Thyroid gland (tissue), 4 donors: ENCODE data around the gene ETV2.

Experiments used
- POLR2A ChIP-seq, 2 donors: fragments of 450-650 bp; IDR thresholded peaks; one replicate each; pipeline ENCODE4 v1.6.1; 2017; ENCODE audit warnings: antibody characterized with exemption in 2 of 2, mild to moderate bottlenecking in 2 of 2, moderate library complexity in 1 of 2
- TF ChIP-seq, protein P1 (sequence below), 6 experiments: fragments of 200-600 bp in 3 of 6; fragments of 450-650 bp in 3 of 6; sonication (generic) in 3 of 6; IDR thresholded peaks; one replicate each; pipeline ENCODE4 v1.5.1; 2016 to 2019; ENCODE audit warnings: antibody characterized with exemption in 6 of 6, mild to moderate bottlenecking in 2 of 6, inconsistent platforms in 1 of 6, moderate library complexity in 1 of 6

DNA sequence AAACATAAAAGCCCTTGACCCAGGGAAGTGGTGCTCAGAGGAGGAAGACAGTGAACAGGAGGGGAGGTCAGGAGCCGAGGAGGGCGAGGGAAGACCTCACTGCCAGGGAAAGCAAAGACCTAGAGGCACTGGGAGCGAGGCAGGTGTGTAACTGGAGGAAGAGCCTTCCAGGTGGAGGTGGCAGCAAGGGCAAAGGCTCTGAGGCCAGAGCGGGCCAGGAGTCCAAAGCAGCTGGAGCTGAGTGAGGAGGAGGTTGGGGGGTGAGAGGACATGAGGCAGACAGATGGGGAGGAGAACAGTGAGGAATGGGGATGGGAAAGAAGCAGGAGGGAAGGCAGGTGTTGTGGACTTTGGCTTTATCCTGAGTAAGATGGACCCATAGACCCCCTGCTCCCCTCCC is 28.4 kb downstream of the ETV2 start:
- TF ChIP-seq, protein P1, sequence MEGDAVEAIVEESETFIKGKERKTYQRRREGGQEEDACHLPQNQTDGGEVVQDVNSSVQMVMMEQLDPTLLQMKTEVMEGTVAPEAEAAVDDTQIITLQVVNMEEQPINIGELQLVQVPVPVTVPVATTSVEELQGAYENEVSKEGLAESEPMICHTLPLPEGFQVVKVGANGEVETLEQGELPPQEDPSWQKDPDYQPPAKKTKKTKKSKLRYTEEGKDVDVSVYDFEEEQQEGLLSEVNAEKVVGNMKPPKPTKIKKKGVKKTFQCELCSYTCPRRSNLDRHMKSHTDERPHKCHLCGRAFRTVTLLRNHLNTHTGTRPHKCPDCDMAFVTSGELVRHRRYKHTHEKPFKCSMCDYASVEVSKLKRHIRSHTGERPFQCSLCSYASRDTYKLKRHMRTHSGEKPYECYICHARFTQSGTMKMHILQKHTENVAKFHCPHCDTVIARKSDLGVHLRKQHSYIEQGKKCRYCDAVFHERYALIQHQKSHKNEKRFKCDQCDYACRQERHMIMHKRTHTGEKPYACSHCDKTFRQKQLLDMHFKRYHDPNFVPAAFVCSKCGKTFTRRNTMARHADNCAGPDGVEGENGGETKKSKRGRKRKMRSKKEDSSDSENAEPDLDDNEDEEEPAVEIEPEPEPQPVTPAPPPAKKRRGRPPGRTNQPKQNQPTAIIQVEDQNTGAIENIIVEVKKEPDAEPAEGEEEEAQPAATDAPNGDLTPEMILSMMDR (IDR thresholded peaks at IDR 0.05): no peak
- TF ChIP-seq POLR2A (IDR thresholded peaks at IDR 0.05): no peak
